H1 (cell line): ENCODE measurements around the gene CMIP. TPM values are rescaled to one million over a fixed set of nuclear protein-coding genes. Genes with fewer than 3 reads are reported as not detected.

Experiments used
- CTCF ChIA-PET: fragments of 300-600 bp; sonication (Branson Sonifier 250); formaldehyde crosslinking; loops from one replicate; lab custom pipeline; 2021; ENCODE audit not compliant: partially characterized antibody; lab: Charles Lee
- POLR2A ChIA-PET: fragments of 300-600 bp; sonication (Branson Sonifier 250); formaldehyde crosslinking; loops from one replicate; lab custom pipeline; 2021; ENCODE audit warnings: inconsistent platforms; ENCODE audit not compliant: partially characterized antibody; lab: Charles Lee
- DNase-seq, 2 experiments: peaks; one replicate each; pipeline versions ENCODE4 v3.0.0 to v3.0.0-alpha.2; 2010 to 2022; ENCODE audit warnings: low spot score in 2 of 2, low read depth in 1 of 2, mixed read lengths in 1 of 2
- FAIRE-seq: peaks from 2 replicates; lab custom pipeline; 2011; peaks lifted over from hg19 to GRCh38; lab: Jason Lieb, UNC
- H2AFZ ChIP-seq: 2 replicates; pipeline ENCODE4 v1.8.1; 2012; ENCODE audit warnings: low read length, inconsistent platforms
- H2AK5ac ChIP-seq: 2 replicates; pipeline ENCODE4 v1.6.1; 2013; ENCODE audit warnings: low read depth, low read length
- H2BK120ac ChIP-seq: replicated peaks from 2 replicates; pipeline ENCODE3; 2013; ENCODE audit warnings: low read depth, low read length, inconsistent platforms
- H2BK12ac ChIP-seq: 2 replicates; pipeline ENCODE4 v1.6.1; 2013; ENCODE audit warnings: low read depth, low read length
- H2BK15ac ChIP-seq: 2 replicates; pipeline ENCODE4 v1.6.1; 2013; ENCODE audit warnings: low read length
- H2BK20ac ChIP-seq: 2 replicates; pipeline ENCODE4 v1.6.1; 2013; ENCODE audit warnings: low read length
- H2BK5ac ChIP-seq: 2 replicates; pipeline ENCODE4 v1.6.1; 2013; ENCODE audit warnings: low read depth, low read length
- H3K14ac ChIP-seq: 2 replicates; pipeline ENCODE4 v1.6.1; 2013; ENCODE audit warnings: inconsistent platforms; ENCODE audit not compliant: insufficient read length
- H3K18ac ChIP-seq: 2 replicates; pipeline ENCODE4 v1.6.1; 2013; ENCODE audit warnings: low read length; ENCODE audit errors: extremely low read depth
- H3K23ac ChIP-seq: 2 replicates; pipeline ENCODE4 v1.6.1; 2013; ENCODE audit warnings: inconsistent platforms; ENCODE audit not compliant: insufficient read length
- H3K23me2 ChIP-seq: 2 replicates; pipeline ENCODE4 v1.6.1; 2013; ENCODE audit warnings: low read depth, low read length
- H3K27ac ChIP-seq: 2 replicates; pipeline ENCODE4 v1.6.1; 2011; ENCODE audit warnings: low read depth, low read length, inconsistent platforms
- H3K27me3 ChIP-seq, 4 experiments: replicated peaks in 1 of 4; 1 replicate in 1 of 4; 2 replicates in 3 of 4; pipeline versions ENCODE4 v1.6.1 to v1.8.1; 2011 to 2013; ENCODE audit warnings: low read length in 3 of 4, mild to moderate bottlenecking in 3 of 4, inconsistent platforms in 2 of 4, mixed read lengths in 2 of 4, moderate library complexity in 1 of 4; ENCODE audit not compliant: control insufficient read depth in 3 of 4, insufficient read depth in 3 of 4; ENCODE audit errors: extremely low read depth in 1 of 4
- H3K36me3 ChIP-seq, 4 experiments: 2 replicates each; pipeline versions ENCODE4 v1.6.1 to v1.8.1; 2011 to 2013; ENCODE audit warnings: mild to moderate bottlenecking in 4 of 4, low read length in 3 of 4, moderate library complexity in 2 of 4, control low read depth in 1 of 4, inconsistent platforms in 1 of 4; ENCODE audit not compliant: insufficient read depth in 4 of 4, control insufficient read depth in 2 of 4
- H3K4ac ChIP-seq: replicated peaks from 2 replicates; pipeline ENCODE3; 2013; ENCODE audit warnings: low read length, low read depth, mixed read lengths, inconsistent platforms; ENCODE audit not compliant: insufficient read length
- H3K4me1 ChIP-seq, 4 experiments: replicated peaks in 1 of 4; 1 replicate in 1 of 4; 2 replicates in 3 of 4; pipeline versions ENCODE4 v1.6.1 to v1.8.1; 2011 to 2013; ENCODE audit warnings: low read length in 3 of 4, inconsistent platforms in 2 of 4, mixed read lengths in 1 of 4; ENCODE audit not compliant: insufficient read depth in 4 of 4, control insufficient read depth in 3 of 4
- H3K4me2 ChIP-seq, 2 experiments: 2 replicates each; pipeline versions ENCODE4 v1.6.1 to v1.8.1; 2011 to 2013; ENCODE audit warnings: low read depth in 2 of 2, low read length in 2 of 2, control low read depth in 1 of 2, inconsistent platforms in 1 of 2, mild to moderate bottlenecking in 1 of 2; ENCODE audit not compliant: insufficient read depth in 1 of 2
- H3K4me3 ChIP-seq, 4 experiments: fragments of 200-600, 300-600 bp in 1 of 4; sonication (generic), shearing (Covaris generic), sonication (Bioruptor Twin) in 1 of 4; 2 replicates each; pipeline versions ENCODE4 v1.5.1 to v1.8.1; 2011 to 2016; ENCODE audit warnings: low read length in 4 of 4, low read depth in 3 of 4, control low read depth in 2 of 4, inconsistent platforms in 2 of 4, mild to moderate bottlenecking in 2 of 4, mixed read lengths in 1 of 4, moderate library complexity in 1 of 4; ENCODE audit not compliant: insufficient read depth in 2 of 4; ENCODE audit errors: extremely low read depth in 1 of 4
- H3K56ac ChIP-seq: replicated peaks from 2 replicates; pipeline ENCODE3; 2013; ENCODE audit warnings: low read depth, mild to moderate bottlenecking, mixed read lengths, low read length, inconsistent platforms; ENCODE audit not compliant: insufficient read length
- H3K79me1 ChIP-seq: 2 replicates; pipeline ENCODE4 v1.6.1; 2013; ENCODE audit warnings: low read depth, low read length, control low read depth
- H3K79me2 ChIP-seq, 2 experiments: 2 replicates each; pipeline versions ENCODE4 v1.6.1 to v1.8.1; 2012 to 2013; ENCODE audit warnings: low read length in 2 of 2, mild to moderate bottlenecking in 2 of 2, inconsistent platforms in 1 of 2; ENCODE audit not compliant: insufficient read depth in 2 of 2, control insufficient read depth in 1 of 2
- H3K9ac ChIP-seq, 4 experiments: replicated peaks in 1 of 4; 1 replicate in 1 of 4; 2 replicates in 3 of 4; pipeline versions ENCODE4 v1.6.1 to v1.8.1; 2011 to 2013; ENCODE audit warnings: low read depth in 3 of 4, low read length in 3 of 4, control low read depth in 2 of 4, mild to moderate bottlenecking in 2 of 4, moderate library complexity in 2 of 4, inconsistent platforms in 1 of 4; ENCODE audit errors: extremely low read depth in 1 of 4
- H3K9me3 ChIP-seq, 2 experiments: 2 replicates each; pipeline versions ENCODE4 v1.6.1 to v1.8.1; 2012 to 2013; ENCODE audit warnings: mild to moderate bottlenecking in 2 of 2, moderate library complexity in 2 of 2, control low read depth in 1 of 2, inconsistent platforms in 1 of 2, low read depth in 1 of 2, low read length in 1 of 2, mixed read lengths in 1 of 2; ENCODE audit not compliant: insufficient read depth in 2 of 2
- H4K20me1 ChIP-seq, 2 experiments: replicated peaks in 1 of 2; 2 replicates each; pipeline versions ENCODE3 to v1.8.1; 2011 to 2013; ENCODE audit warnings: inconsistent platforms in 2 of 2, low read length in 2 of 2, mild to moderate bottlenecking in 1 of 2; ENCODE audit not compliant: insufficient read depth in 2 of 2, control insufficient read depth in 1 of 2
- H4K5ac ChIP-seq: 2 replicates; pipeline ENCODE4 v1.6.1; 2013; ENCODE audit warnings: low read length, low read depth, mixed read lengths, inconsistent platforms; ENCODE audit not compliant: insufficient read length
- H4K8ac ChIP-seq: 2 replicates; pipeline ENCODE4 v1.8.0; 2013; ENCODE audit warnings: mild to moderate bottlenecking, moderate library complexity, low read length, inconsistent platforms; ENCODE audit not compliant: insufficient read depth; ENCODE audit errors: extremely low read depth
- H4K91ac ChIP-seq: replicated peaks from 2 replicates; pipeline ENCODE3; 2013; ENCODE audit warnings: low read length, mixed read lengths, inconsistent platforms; ENCODE audit not compliant: insufficient read length
- MAX ChIP-seq: IDR thresholded peaks from 2 replicates; pipeline ENCODE4 v1.6.1; 2012; ENCODE audit warnings: inconsistent platforms
- RAD21 ChIP-seq, 2 experiments: IDR thresholded peaks in 1 of 2; conservative IDR thresholded peaks in 1 of 2; 2 replicates each; pipeline ENCODE4 v1.6.1; 2011; ENCODE audit warnings: low read depth in 2 of 2, low read length in 2 of 2, improper control_type of control experiment in 1 of 2, inconsistent platforms in 1 of 2, mild to moderate bottlenecking in 1 of 2, moderate library complexity in 1 of 2
- TBP ChIP-seq: IDR thresholded peaks from 2 replicates; pipeline ENCODE4 v1.6.1; 2011; ENCODE audit warnings: low read depth, low read length, improper control_type of control experiment
- WGBS, 2 experiments: shearing (Covaris generic) in 1 of 2; methylation state at CpG; one replicate each; pipeline versions ENCODE4 v1.1.6 to v1.1.7; 2013 to 2015; ENCODE audit warnings: low lambda C conversion rate in 2 of 2, mixed read lengths in 2 of 2, inconsistent platforms in 1 of 2, low coverage in 1 of 2, missing lambda C conversion rate in 1 of 2; ENCODE audit not compliant: insufficient replicate concordance in 2 of 2, insufficient coverage in 1 of 2, insufficient read length in 1 of 2; ENCODE audit errors: extremely low coverage in 1 of 2, missing lambda C conversion rate in 1 of 2; 5-methylcytosine and 5-hydroxymethylcytosine counted together
- polyA plus RNA-seq, 7 experiments: library from polyadenylated mRNA; depleted of rRNA in 3 of 7; stranded (reverse) in 5 of 7; unstranded in 2 of 7; fragments of >200 nt in 5 of 7; fragments of 200-250 nt in 2 of 7; gene quantifications; 1 replicate in 5 of 7; 2 replicates in 1 of 7; 4 replicates in 1 of 7; pipeline versions ENCODE4 v1.2.1 to v1.2.3, GENCODE V29; 2011 to 2013; ENCODE audit warnings: missing spikeins in 2 of 7, mixed read lengths in 2 of 7
- total RNA-seq: library from RNA; stranded (reverse); fragmentation: NEBNext Ultra II Directional; extraction: Animal tissue kit (Norgen Biotek cat#: 25700); gene quantifications from 2 replicates; pipeline ENCODE4 v1.2.1, GENCODE V29; 2021

Gene CMIP
- total and polyA plus RNA-seq, 2 of the 8 experiments (the other 6 are each of a cell fraction or from before 2014, with no cell fraction given), result 7.9 to 53.2 TPM

GRCh38 chr16:81415751-81416150, 28.9 kb upstream of the CMIP start:
- no peak for FAIRE-seq
- Histone ChIP-seq H4K20me1 (no peaks in the 10 kb centered on the region), H3K18ac (no peak overlapping the region; the same call in 1 of the 2 replicates), H3K4me2 (no peak overlapping the region), H3K36me3 (no peaks in the 10 kb centered on the region), H3K4ac (peak overlapping the region; percentile 69), H3K56ac (no peak overlapping the region), H3K14ac (no peak overlapping the region), H3K4me3 (no peak overlapping the region), H4K5ac (no peak overlapping the region), H3K79me1 (no peaks in the 10 kb centered on the region), H3K27ac (no peak overlapping the region), H4K8ac (no peak overlapping the region), H2BK120ac (no peak overlapping the region), H2BK5ac (no peak overlapping the region), H4K91ac (no peak overlapping the region), H3K27me3 (no peaks in the 10 kb centered on the region), H3K23me2 (peaks cover 1% of the 10 kb centered on the region; the same call in 1 of the 2 replicates), H2AK5ac (no peak overlapping the region), H2BK15ac (no peak overlapping the region), H3K4me1 (peaks cover 0 to 13% (median 5%) of the 10 kb centered on the region in 4 experiments; a peak in 6 of 7 replicates), H2BK12ac (0 out of 2 replicates have a peak overlapping the region, but pooled peaks have one; percentile 27), H3K9ac (no peak overlapping the region), H3K23ac (no peak overlapping the region), H3K9me3 (no peaks in the 10 kb centered on the region), H2BK20ac (no peak overlapping the region), H3K79me2 (no peaks in the 10 kb centered on the region), H2AFZ (no peak overlapping the region)
- ChIA-PET POLR2A (no interaction called here), CTCF (no interaction called here)
- DNase-seq, result no peak
- TF ChIP-seq RAD21 (IDR thresholded peaks at IDR 0.05 in 1 of 2, conservative IDR thresholded peaks at IDR 0.05 in 1 of 2; ENCODE audit: low read depth in 2 of 2, low read length in 2 of 2) (no peak), TBP (peak; percentile 24; the same call in 1 of the 2 replicates), MAX (peak; percentile 63)
- 57% methylated on average over 11 of the region's 11 CpGs; no CpG with 5 or more reads in 1 of the 2 experiments for WGBS, 2 experiments
